ENCODE measurements around the gene TRMT112.
A peak's percentile ranks its signal among the peaks of the same experiment; 100 is the strongest.

The TRMT112 gene

DNA sequence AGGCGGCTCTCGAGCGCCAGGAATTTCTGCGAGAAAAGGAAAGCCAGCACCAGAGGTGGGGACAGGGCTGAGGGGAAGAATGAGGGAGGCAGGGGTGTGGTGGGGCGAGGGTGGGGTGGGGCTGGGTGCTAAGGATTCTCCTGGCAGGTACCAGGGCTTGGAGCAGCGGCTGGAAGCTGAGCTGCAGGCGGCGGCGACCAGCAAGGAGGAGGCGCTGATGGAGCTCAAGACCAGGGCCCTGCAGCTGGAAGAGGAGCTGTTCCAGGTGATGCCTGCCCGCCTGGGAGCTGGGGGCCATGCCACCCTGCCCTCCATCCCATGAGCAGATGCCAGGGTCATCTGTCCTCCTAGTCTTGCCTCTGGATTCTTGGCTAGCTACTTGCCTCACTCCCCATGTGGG is 32.0 kb upstream of the TRMT112 start:
- no peak for DNase-seq

- no peak for DNase-seq
These were observed 31.6 kb upstream of the TRMT112 start for GRCh38 chr11:64349025-64349387.

DNA sequence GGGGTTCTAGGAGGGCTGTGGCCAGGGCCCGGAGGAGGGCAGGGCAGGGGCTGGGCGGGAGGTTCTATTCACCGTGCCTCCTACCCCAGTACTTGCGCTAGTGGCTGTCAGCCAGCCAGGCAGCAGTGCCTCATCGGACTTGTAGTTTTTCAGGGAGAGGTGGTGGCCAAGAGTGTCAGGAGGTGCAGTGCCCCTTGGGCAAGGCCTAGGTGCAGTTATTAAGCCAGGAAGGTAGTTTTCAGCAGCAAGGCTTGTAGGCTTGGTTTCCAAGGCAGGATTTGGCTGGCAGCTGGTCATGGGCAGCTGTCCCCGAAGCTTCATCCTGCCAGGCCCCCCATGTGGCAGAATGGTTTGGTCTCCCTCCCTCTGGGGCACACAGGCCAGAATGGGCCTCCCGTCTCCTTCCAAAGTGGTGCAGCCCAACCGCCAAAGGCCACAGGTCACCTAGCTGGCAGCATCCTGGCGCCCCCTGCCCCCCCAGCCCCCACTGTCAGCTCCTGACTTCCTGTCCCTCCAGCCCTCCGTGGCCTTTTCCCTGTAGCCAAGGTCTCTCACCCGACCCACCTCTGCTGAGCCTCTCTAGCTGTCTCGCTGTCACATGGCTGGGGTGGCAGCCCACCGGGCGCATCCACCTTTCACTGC is 31.1 kb upstream of the TRMT112 start:
- DNase-seq, result no peak

DNA sequence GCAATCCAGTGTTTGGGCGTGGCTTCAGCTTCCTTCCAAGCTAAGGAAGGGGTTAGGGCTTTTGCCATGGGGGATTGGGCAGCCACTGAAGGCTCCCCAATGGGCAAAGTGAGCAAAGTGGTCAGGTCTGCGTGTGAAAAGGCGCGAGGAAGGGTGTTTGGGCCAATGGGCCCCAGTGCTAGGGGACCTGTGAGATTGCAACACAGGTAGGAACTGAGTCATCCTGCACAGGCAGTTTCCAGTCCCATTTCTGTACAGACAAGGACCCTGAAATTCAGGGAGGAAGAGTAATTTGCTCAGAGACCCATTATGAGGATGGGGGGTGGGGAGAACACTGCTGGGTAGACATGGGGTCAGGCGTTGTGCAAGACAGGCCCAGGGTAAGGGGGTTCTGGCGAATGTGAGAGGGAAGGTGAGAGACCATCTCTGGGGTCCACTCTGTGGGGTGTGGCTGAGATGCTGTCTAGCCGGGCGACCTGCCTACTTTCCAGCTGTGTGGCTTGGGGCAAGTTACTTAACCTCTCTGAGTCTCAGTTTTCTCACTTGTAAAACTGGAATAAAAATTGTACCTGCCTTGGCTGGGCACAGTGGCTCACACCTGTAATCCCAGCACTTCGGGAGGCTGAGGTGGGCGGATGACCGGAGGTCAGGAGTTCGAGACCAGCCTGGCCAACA is 30.0 kb upstream of the TRMT112 start:
- DNase-seq, result no peak

DNA sequence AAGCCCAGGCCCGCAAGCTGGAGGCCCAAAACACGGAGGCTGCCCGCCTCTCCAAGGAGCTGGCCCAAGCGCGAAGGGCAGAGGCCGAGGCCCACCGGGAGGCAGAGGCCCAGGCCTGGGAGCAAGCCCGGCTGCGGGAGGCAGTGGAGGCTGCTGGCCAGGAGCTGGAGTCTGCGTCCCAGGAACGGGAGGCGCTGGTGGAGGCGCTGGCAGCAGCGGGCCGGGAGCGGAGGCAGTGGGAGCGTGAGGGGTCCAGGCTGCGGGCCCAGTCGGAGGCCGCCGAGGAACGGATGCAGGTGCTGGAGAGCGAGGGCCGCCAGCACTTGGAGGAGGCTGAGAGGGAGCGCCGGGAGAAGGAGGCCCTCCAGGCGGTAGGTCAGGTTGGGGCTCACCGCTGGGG is 27.4 kb upstream of the TRMT112 start:
- no peak for DNase-seq

DNA sequence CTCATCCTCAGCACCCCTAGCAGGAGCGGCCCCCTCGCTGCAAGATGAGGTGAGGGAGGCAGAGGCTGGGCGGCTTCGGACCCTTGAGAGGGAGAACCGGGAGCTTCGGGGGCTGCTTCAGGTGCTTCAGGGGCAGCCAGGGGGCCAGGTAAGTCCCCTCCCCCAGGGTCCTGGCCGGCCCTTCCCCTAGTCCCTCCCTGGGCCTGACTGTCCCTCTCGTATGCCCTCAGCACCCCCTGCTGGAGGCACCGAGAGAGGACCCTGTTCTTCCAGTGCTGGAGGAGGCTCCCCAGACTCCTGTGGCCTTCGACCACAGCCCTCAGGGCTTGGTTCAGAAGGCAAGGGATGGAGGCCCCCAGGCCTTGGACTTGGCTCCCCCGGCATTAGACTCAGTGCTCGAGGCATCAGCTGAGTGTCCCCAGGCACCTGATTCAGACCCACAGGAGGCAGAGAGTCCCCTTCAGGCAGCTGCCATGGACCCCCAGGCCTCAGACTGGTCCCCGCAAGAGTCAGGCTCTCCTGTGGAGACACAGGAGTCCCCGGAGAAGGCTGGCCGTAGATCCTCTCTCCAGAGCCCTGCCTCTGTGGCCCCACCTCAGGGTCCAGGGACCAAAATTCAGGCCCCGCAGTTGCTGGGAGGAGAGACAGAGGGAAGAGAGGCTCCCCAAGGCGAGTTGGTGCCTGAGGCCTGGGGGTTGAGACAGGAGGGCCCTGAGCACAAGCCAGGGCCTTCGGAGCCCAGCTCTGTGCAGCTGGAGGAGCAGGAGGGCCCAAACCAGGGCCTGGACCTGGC is 26.6 kb upstream of the TRMT112 start:
- no peak for DNase-seq

GRCh38 chr11:64342869-64343745 is 25.7 kb upstream of the TRMT112 start:
- DNase-seq, result no peak

- peak; percentile 90 to 92 for DNase-seq
These were observed 24.8 kb upstream of the TRMT112 start for GRCh38 chr11:64341851-64342791.

GRCh38 chr11:64341429-64341828 is 24.1 kb upstream of the TRMT112 start:
- DNase-seq, result no peak

GRCh38 chr11:64340671-64341335 is 23.4 kb upstream of the TRMT112 start:
- DNase-seq, result peak; percentile 77 to 80

DNA sequence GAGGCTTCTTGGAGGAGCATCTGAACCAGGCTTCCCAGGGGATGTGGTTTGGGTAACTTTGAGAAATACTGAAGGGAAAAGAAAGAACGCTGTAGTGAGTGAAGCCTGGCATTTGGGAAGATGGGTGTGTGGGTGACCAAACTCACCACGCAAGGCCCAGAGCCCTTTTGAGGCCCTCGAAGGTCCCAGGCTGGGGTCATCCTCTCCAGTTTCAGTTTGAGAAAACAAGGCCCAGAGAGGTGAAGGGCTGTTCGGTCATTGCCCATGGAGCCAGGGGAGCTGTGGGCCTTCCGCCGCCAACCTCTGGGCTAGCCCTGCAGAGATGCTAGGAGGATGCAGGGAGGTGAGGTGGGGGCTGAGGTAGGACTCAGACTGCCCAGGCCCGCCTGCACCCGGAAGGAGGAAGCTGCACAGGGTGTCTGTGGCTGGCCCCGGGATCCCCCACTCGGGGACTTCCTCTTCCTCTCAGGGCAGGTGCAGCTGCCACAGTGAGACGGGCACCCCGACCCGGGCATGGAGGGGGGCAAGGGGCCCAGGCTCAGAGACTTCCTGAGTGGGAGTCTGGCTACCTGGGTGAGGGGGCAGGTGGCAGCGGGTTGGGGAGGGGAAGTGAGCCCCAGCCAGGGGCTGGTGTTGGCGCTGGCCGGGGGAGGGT is 22.5 kb upstream of the TRMT112 start, which contains the start of gene CCDC88B:
Gene CCDC88B, plus strand, starts transcription at position 451 of the 655 bp plus-strand sequence. Its CDS starts 63 bp downstream, at position 514.
- peak; percentile 91 to 94 for DNase-seq

DNA sequence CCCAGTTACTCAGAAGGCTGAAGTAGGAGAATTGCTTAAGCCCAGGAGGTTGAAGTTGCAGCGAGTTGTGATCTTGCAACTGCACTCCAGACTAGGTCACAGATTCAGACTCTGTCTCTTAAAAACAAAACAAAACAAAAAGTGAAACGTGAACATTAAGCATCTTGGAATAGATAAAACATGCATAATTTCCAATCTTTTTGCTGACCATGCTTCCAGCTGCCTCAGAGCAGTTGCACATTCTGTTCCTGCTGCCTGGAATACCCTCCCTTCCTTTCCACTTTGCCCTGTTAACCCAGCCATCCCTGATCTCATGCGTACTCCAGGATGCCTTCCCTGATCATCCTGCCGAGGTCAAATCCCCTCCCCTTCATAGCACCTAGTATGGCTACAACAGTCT is 21.9 kb upstream of the TRMT112 start:
- no peak for DNase-seq

GRCh38 chr11:64338716-64339115 is 21.4 kb upstream of the TRMT112 start:
- DNase-seq, result no peak

- DNase-seq, result no peak
These were observed 20.3 kb upstream of the TRMT112 start for GRCh38 chr11:64337538-64338249.

DNA sequence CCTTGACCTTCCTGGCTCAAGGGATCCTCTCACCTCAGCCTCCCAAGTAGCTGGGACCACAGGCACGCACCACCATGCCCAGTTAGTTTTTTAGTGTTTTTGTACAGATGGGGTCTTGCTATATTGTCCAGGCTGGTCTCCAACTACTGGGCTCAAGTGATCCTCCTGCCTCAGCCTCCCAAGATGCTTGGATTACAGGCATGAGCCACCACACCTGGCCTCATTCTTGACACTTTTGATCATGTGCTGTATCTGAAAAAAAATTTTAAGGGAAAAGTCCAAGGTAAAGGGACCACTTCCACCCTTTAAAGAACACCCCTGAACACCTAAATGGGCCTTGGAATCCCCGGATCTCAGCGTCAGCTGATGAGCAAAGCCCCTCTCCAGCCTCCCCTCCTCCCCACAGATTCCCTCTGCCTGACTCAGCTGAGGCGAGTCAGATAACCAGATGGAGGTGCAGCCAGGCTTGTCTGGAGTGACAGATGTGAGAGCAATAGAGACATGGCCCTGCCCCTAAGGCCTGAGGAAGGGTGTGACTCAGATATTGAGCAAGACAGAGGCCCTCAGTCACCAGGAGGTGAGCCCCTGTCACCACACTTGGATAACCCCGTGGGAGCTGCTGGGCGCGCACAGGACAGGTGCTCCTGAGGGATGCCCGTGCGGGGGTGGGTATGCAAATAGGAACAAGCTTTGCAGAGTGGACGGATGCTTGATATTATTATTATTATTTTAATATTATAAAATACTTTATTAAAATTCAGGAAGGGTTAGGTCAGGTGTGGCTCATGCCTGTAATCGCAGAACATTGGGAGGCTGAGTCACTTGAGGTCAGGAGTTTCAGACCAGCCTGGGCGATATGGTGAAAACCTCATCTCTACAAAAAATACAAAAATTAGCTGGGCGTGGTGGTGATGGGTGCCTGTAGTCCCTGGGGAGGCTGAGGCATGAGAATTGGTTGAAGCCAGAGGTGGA is 17.7 kb upstream of the TRMT112 start:
- DNase-seq, result peak in 1 of 2 donors; percentile 75

GRCh38 chr11:64333556-64333955 is 16.2 kb upstream of the TRMT112 start:
- DNase-seq, result no peak

DNA sequence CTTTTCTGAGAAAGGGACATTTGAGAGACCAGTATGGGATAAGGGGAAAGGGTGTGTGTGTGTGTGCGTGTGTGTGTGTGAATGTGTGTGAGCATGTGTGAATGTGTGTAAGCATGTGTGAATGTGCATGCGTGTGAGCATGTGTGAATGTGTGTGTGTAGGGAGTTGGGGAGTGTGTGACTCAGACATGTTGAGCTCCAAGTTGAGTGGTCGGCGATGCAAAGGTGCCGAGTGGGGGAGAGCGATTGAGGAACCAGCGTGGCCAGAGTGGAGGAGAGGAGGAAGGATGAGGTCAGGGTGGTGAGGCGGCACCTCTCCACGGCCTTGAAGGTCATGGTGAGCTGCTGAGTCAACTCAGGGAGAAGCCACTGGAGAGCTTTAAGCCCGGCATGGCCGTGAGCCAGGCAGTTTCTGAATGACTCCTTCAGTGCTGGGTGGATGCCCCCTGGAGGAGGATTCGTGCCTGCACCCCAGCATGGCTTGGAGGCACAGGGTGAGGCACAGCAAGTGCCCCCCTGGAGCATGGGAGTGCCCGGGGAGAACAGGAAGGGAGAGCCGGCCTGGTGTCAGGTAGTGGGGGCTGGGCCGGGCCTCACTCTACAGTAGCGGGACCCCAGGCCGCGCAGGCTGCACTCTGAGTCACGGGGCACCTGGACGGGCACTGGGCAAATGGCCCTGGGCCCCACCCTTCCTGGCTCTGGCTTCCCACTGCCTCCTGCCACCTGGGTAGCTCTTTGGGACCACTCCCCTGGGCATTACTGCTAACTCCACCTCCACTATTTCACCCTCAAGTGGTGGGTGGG is 14.4 kb upstream of the TRMT112 start:
- DNase-seq, result peak; percentile 76 to 84

DNA sequence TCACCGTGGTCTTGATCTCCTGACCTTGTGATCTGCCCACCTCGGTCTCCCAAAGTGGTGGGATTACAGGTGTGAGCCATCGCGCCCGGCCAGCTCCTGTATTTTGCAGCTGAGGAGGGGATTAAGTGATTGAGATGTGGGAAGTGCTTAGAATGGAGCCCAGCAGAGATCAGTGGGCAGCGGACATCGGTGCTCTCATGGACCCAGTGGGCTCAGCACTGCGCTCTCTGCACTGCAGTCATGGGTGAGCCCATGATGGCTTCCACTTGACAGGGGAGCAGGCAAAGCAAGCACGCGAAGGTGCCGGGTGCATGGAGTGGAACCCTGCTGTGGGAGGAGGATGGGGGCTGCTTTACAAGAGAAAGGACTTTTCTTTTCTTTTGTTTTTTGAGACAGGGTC is 13.5 kb upstream of the TRMT112 start:
- DNase-seq, result no peak
